HG03432 (cell line): ENCODE results near the gene SLC15A4.

Source experiments
- ATAC-seq: cut with Tn5 transposase; IDR thresholded peaks from one replicate; pipeline ENCODE4 v1.9.1; 2021; ENCODE audit warnings: mild to moderate bottlenecking, moderate library complexity; ENCODE audit not compliant: unreplicated experiment

SLC15A4 gene

DNA sequence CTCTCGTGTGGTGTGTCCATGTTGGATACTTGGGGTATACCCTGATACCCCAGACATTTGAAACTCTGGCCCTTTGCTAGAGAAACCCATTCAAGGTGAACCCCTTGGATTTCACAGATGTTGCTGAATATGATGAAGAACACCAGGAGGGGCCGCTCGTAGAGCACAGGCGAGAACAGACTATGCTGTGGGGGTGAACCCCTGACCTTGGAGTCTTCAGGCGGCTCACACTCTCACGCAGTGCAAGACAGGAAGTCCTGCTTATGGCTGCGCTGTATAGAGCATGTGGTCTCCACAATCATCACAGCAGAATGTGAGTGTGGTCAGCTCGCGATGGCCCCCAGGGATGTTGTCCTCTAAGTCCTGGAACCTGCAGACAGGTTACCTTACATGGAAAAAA, 60.4 kb downstream of the SLC15A4 start:
- no peak for ATAC-seq

DNA sequence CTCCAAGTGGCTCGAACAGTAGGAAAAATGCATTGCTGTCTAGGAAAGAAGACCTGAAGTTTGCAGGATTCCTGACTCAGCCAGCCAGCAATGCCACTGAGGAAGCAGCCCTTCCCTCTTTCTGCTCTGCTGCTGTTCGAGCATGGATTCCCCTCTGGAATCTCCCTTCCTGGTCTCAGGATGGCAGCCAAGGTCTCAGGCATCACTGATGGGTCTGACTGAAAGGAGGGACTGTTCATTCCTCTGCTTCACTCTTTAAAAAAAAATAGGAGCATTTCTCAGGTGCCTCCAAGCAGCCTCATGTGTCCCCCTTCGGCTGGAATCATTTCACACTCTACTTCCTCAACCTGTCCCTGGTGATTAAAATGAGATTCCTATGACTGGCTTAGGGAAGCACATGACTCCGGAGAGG, 62.4 kb downstream of the SLC15A4 start:
- ATAC-seq: no peak

GRCh38 chr12:128755566-128755965, 68.2 kb downstream of the SLC15A4 start:
- ATAC-seq: no peak

- ATAC-seq: no peak
Measured at GRCh38 chr12:128754275-128754674, 69.5 kb downstream of the SLC15A4 start.

- no peak for ATAC-seq
Measured at GRCh38 chr12:128753438-128753837, 70.3 kb downstream of the SLC15A4 start.

- no peak for ATAC-seq
Measured at GRCh38 chr12:128752386-128752785, 71.4 kb downstream of the SLC15A4 start.

DNA sequence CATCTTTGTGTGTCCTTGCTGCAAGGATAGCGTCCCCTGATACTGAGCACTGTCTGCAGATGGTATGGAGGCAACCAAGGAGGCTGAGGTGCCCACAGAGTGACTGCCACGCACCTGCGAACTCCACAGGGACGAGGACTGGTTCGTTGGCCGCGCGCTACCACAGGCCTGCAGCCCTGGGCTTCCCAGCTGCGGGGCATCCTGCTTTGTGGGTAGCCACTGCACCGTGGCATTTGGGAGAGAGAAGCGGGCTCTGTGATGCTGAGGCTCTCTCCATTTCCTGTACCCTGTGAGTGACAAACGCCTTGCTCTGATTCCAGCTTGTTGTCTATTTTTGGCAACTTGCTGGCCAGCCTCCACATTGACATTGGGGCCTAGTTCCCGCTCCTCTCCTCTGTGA, 76.3 kb downstream of the SLC15A4 start:
- no peak for ATAC-seq

DNA sequence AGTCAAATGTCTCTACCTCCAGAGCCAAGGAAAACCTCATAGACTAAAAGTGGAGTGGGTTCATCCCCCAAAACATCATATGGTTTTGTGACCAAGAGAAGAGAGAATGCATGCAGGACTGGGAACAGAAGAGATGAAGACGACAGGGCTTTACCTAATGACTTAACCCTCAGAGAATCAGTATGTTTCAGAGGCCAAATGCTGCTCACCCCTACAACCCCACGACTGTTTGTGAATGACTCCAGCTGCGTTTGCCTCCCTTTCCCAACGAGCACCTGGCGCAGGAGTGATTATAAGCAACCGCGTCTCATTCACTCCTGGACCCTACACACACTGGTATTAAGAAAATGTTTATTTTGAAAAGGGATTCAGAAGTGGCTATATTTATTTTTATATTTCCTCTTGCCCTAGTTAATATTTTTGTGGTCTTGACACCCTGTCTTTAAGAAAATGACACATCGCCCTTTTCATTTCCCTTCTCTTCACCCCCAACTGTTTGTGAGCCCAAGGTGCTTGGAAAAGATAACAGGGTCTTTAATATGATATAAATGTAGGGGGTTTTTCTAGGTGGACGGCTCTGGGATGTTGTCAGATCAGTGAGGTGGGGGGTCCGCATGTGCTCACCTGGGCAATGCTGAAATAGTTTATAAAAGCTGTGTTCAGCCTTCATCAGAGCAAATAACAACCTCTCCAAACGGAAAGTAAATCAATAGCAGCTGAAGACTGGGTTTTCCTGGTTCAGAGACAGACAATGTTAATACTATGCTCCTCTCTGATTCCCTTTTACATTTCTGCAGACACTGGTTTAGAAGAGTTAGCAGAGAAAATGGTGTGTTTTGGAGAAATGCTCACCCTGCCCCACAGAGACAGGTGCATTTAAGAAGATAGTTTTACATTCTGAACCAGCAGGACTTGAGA, 77.7 kb downstream of the SLC15A4 start:
- ATAC-seq: no peak

GRCh38 chr12:128743916-128744315, 79.8 kb downstream of the SLC15A4 start:
- no peak for ATAC-seq
